Measurements from ENCODE around the gene SPINDOC.

DNA sequence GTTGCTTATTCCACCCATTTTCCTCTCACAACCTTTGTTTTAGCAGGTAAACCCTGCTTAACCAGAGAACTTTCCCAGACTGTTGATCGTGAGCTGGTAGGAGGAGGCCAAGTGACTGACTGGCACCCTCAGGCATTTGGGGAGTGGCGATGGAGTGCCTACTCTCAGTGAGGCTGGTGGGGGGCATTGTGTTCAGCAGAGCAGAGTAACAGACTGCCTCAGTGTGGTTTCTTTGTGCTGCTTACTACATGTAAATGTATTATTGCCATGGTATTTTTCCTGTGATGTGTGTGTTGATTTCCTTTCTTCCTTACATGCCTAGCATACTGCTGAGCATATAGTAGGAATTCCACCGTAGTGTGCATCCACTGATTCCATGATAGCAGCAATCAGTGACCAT lies 28.3 kb downstream of the SPINDOC start:
- TF ChIP-seq TCF4 (CRISPR knock-in tag; IDR thresholded peaks at IDR 0.05; ENCODE audit: borderline replicate concordance) (no peak), CREB5 (CRISPR knock-in tag; IDR thresholded peaks at IDR 0.05; ENCODE audit: low read depth) (no peak), BACH2 (CRISPR knock-in tag; IDR thresholded peaks at IDR 0.05; ENCODE audit: borderline replicate concordance) (no peak)
